ENCODE results near the gene UCHL3.

The UCHL3 gene

GRCh38 chr13:75633285-75633684 is 83.7 kb downstream of the UCHL3 start:
- peak; percentile 13 to 45 for DNase-seq

- no peak for DNase-seq
Observed at GRCh38 chr13:75635101-75635827, 85.7 kb downstream of the UCHL3 start.

GRCh38 chr13:75635828-75636435 is 86.3 kb downstream of the UCHL3 start, which contains the start of gene LMO7:
LMO7 (plus strand) TSS chr13:75636330; CDS start chr13:75636658, 328 bp downstream.
- DNase-seq: peak in 1 of 2 experiments; percentile 62

- DNase-seq: peak; percentile 7 to 62
Observed at GRCh38 chr13:75636436-75637180, 87.0 kb downstream of the UCHL3 start.

- DNase-seq: no peak
Observed at GRCh38 chr13:75637181-75637750, 87.7 kb downstream of the UCHL3 start.

- no peak for DNase-seq
Observed at GRCh38 chr13:75639454-75639853, 89.9 kb downstream of the UCHL3 start.

- no peak for DNase-seq
Observed at GRCh38 chr13:75641026-75641425, 91.4 kb downstream of the UCHL3 start.

GRCh38 chr13:75643182-75643581 is 93.6 kb downstream of the UCHL3 start:
- no peak for DNase-seq

- DNase-seq: no peak
Observed at GRCh38 chr13:75643693-75644092, 94.1 kb downstream of the UCHL3 start.

- no peak for DNase-seq
Observed at GRCh38 chr13:75645141-75645540, 95.5 kb downstream of the UCHL3 start.

- no peak for DNase-seq
Observed at GRCh38 chr13:75647126-75647784, 97.7 kb downstream of the UCHL3 start.

GRCh38 chr13:75648446-75648845 is 98.9 kb downstream of the UCHL3 start:
- DNase-seq: no peak

GRCh38 chr13:75651013-75651412 is 101.4 kb downstream of the UCHL3 start:
- no peak for DNase-seq

GRCh38 chr13:75652726-75653125 is 103.1 kb downstream of the UCHL3 start:
- no peak for DNase-seq

Measured in SW 1271 (cell line).